HG03565 (cell line): ENCODE results near the gene BNC2.

ENCODE experiments used
- ATAC-seq: cut with Tn5 transposase; IDR thresholded peaks from one replicate; pipeline ENCODE4 v1.9.1; 2021; ENCODE audit warnings: mild to moderate bottlenecking, moderate library complexity; ENCODE audit not compliant: unreplicated experiment

BNC2 gene

DNA sequence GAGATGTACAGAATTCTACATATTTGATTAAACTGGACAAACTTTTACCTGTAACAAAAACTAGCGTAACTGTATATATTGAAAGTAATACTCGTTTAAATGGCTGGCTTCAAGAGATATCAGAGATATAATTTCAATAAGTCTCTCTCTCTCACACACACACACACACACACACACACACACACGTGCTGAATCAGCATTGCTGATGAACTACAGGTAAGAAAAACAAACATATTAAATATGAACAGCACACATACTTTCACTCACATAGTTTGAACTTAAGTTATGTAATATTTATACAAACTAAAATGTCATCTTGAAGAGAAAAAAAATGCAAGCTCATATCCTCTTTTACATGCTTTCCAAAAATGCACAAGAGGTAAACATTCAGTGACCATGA lies 145.4 kb downstream of the BNC2 start:
- ATAC-seq = no peak

DNA sequence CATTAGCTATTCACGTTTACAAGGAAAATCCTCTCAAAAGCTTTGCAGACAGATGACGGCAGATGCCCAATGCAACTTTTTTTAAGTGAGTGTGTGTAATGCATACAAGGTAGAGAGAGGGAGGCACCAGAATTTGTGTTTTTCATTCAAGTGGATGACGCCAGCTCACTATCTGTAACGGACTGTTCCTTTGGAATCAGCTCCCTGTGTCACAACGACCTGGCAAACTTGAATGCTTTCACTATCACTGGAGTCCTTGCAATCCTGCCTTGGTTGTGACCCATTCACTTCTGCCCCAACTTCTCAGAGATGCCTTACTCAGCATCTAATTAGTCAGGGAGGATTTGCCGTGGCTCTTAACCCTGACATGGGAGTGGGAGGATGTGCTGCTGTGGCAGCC lies 148.5 kb downstream of the BNC2 start:
- ATAC-seq = no peak

DNA sequence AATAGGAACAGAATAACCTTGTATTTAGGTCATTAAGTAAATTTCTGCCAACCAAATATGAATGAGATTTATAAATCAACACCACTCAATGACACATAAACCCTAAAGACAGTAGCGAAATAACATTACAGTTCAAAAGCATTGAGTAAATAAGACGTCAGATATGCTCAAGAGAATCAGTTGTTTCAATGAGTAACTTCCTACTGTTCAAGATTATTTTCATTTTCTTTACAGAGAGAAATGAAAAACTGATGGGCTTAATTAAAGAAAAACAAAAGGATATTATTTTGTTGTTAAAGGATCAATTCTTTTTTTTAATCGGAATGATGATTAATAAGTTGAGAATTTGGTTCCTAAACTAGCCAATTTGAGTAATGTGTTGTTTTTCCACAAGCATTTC lies 150.1 kb downstream of the BNC2 start:
- no peak for ATAC-seq

DNA sequence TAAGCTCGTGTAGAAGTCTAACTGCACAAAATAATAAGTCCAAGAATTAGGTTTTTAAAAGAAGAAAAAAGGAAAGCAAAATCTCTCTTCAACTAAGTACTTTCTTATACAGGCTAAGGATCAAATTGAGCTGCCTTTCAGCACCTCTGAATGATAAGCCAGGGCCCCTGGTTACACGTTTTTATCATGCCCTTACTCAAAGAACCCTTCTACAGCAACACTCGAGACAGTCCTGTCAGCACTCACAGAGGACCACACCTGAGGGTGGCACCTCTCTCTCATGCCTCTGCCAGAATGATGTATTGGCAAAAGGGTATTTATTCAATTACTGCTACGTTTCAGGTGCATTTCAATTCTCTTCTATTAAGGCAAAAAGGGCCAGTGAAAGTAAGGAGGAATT lies 150.5 kb downstream of the BNC2 start:
- no peak for ATAC-seq

DNA sequence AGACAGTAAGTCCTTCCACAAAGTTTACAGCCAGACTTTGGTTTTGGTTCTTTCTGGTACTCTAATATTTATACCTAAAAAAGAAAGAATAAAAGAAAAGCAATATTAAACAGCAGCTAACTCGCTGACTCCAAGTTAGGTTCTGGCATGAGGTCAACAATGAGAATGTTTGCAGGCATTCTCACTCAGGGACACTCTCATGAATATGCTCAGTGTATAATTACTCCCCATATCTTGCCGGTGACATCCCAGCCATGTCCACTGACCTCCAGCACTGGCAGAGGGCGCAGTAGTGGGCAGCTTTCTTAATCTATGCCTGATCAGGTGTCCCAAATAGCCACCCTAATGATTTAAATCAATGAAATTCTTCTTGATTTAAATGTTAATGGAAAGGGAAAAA lies 151.5 kb downstream of the BNC2 start:
- no peak for ATAC-seq

DNA sequence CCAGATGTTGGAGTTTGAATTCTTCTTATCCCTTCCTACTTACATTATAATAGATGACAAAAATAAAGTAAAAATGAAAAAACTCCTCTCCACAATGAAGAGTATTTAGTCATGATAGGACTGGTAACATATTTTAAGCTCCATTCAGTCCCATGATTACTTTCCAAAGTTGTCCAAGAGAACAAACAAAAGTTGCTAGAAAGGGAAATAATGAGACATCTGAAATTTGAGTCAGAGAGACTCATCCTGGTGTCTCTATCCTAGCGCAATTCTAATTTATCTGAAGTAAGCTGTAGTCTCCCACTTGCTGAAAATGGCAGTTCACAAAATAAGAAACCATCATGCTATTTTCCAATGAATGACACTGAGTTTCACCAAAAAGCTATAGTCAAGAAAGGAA lies 152.2 kb downstream of the BNC2 start:
- no peak for ATAC-seq

DNA sequence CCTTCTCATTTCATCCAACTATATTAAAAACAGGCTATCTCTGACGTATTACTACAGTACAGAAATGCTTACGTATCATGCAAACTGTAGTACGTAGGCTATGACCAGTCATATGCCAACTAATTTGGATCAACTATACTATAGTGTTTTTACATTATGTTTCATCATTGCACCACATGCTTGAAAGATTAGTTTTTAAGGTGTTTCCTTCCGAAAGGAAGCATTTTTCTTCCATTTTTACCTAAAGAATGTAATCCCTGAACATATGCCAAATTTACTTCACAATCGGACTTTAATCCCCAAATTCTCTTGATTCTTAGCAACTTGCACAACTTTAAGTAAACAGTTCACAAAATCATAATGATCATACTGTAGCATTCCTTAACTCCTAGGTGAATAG lies 153.9 kb downstream of the BNC2 start:
- ATAC-seq = no peak

DNA sequence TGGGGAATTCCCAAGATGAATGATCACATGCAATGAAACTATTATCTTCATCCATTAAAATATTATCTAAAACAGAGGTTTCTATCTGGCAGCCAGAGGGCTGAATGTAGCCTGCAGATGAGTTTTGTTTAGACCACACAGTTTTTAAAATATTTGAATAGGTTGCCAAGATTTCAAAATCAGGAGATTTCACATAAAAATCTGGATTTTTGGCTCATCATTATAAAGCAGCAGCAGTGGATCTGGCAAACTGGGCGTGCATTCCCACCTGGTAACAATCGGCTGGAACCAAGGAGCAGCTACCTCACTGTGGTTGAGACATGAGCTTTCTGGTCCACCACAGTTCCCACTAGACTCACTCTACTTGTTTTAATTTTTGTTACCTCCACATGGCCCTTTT lies 155.1 kb downstream of the BNC2 start:
- ATAC-seq = no peak

DNA sequence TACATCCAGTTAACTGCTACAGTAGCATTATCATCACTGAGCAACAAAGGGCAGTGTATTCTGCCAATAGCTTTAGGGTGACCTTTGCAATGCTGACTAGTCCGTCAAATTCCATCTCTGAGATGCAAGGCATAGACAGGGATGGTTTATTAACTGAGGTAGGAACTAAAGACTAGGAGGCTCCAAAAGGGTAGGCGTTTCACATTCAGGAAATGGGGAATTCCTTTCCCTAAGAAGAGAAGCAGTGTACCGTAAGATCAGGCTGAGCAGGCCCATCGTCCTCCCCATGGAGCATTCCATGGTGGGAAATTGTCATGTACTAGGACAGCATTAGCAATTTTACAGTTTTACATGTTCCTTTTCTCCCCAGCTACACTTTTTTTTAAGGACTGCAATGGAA lies 157.7 kb downstream of the BNC2 start:
- ATAC-seq = no peak

DNA sequence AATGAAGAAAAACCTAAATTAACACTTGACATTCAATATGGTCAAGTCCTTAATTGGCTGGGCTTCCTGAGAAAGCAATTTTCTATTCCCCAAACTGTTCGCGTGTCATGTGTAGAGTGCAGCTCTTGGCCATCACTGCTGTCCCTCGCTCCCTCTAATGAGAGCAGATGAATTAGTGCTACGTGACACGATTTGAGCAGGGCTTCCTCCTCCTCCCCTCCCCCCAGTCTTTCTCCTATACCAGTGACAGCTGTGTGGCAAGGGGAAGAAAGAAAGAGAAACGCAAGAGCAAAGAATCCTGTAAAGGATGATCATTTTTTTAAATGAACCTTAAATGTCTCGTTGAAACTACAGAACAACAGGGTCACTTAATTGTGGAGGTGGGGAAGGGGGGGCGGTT lies 159.6 kb downstream of the BNC2 start:
- ATAC-seq = no peak

DNA sequence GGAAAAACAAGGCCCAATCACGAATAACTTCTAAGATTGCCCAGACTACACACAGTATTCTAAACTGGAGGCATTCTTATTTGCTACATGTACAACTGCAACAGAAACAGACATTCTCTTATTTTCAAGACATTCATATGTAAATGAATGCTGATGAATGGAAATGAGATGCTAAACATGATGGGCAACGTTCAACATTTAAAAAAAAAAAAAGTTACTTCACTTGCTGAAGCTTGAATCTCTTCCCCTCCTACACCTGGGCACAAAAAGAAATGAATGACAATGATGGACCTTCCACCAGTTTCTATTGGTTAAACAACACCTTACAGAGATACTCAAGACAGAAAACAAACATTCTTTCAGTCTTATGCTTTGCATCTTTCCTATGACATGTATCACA lies 160.5 kb downstream of the BNC2 start:
- no peak for ATAC-seq

DNA sequence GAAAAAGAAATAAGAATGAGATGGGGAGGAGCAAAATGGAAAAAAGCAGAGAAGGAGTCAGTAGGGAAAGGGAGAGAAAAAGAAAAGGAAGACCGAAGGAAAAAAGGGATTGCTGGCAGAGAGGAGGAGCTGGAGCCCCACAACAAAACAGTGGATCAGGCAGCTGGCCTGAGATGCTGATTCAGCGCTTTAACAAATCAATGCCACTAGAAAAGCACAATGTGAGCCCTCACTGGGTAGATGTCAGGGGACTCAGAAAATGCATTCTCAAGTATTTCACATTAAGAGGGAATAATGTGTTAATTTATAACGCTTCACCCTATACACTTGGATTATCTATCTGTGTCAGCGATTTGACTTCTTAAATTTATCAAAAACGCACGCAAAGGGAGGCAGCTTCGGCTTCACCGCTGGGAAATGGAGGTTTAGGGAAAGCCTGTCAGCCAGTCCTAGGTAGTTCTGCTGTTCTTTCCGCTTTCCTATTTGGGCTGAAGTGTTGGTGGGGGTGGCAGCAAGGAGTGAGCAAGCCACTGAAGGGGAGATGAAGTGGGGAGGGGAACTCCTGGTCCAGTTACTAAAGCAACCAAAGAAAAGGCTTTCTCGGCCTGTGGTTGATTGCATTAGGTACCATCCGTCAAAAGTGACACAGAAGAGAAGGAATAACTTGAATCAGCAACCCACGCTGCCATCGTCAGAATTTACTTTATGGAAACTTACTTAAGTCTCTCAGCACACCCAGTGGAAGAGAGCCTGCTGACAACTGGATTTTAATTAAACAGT lies 161.6 kb downstream of the BNC2 start:
- no peak for ATAC-seq

DNA sequence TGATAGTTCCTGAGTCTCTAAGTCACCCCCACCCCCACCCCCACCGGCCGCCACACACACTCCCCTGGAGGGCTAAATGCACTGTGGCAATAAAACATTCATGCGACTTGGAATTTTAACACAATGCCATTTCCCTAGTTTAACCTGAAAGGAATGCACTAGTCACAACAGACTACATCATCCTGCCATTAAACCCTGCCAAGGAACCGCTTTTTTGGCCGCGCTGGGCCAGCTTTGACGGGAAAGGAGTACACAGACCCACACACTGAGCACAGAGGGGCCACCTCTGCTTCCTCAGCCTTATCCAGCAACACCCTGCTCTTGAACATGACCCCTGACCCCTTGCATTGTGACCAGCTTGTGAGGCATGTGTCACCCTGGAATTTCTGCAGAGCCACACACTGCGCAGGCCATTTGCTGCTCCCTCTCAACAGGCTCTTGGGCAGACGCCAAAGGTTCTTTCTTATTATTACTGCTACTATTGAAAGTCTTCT lies 165.3 kb downstream of the BNC2 start:
- no peak for ATAC-seq

DNA sequence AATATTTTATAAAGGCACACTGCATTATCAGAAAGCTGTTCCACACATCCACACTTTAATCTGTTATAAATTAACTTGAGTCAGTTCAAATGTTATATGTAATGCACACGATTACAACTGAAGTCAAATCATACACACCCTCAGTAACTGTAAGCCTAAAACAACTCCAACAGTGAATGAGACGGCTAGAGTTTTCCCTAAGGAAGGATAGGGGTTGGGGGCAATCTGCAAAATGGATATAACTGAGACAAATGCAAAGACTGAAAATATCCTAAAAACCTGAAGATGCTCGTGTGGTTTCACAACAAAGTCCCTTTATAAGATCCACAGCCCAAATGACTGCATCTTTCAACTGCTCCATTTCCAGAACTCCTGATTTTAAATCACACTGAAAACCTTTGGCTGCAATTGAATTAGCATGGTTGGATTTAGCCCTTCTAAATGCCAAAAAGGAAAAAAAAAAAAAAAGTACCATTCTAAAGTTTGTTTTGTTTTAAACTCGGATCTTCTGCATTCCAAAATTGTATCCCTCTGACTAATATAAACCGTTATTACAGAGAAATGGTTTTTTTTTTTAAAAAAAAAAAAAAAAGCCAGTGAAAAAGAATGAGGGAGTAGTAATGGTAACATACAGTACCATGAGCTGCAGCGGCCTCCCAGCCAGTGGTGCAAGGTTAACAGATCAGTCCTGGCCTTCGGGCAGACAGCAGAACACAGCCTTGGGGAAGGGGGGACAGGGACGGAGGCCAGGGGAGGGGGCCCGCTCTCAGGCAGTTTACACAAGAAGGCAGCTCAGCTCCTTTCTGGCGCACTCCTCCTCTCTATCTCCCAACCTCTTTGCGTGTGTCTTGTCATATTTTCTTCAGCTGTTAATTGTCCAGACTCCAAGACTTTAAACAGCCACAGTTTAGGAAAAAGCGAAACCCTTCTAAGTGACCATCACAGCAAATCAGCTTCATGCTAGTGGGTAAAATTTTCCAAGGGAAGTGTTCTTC lies 166.1 kb downstream of the BNC2 start:
- ATAC-seq = no peak

DNA sequence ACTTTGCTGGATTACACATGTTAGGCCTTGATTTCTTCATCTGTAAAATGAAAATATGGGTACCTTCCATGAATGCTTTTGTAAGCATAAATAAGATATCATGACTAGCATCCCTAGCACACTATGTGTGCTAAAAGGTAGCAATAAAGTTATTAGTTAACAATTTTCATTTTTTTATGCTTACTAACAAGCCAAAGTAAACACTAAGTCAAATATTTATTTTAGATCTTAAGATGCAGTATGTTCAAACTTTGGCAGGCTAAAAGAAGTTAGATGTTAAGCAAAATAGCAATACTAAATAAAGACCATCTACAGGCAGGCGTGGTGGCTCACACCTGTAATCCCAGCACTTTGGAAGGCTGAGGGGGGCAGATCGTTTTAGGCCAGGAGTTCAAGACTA lies 169.1 kb downstream of the BNC2 start:
- no peak for ATAC-seq

DNA sequence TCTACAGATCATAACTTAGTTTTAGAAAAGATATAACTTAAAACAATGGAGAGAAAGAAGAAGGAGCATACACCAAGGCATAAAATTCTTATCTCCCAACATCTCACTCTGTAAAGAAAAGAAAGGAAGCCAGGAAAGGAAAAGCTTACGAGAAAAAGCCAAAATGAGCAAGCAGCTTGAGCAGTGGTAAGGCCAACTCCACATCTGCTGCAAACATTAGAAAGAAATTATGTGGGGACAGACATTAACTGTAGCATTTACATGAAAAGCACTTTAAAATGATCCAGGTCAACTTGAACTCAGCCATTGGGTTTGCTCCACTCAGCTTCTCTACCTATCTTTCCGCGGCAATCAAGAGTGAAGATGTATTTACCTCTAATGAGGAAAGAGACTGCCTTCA lies 176.9 kb downstream of the BNC2 start:
- no peak for ATAC-seq

DNA sequence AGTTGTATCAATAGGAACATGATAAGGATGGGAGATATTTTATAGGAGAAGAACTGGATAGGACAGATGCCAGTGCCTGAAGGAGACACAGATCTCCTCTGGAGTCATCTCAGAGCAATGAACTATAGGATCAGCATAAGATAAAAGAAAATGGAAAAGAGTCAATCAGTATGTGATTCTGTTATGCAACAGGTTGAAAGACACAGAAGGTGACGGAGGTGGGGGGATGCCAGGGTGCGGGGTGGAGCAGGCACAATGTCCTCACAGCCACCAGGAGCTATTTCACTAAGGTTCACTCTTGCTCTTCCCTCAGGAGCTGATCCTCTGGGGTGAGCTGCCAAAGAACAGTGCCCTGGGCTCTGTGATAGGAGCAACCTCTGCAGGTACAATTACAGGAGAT lies 179.8 kb downstream of the BNC2 start:
- no peak for ATAC-seq

DNA sequence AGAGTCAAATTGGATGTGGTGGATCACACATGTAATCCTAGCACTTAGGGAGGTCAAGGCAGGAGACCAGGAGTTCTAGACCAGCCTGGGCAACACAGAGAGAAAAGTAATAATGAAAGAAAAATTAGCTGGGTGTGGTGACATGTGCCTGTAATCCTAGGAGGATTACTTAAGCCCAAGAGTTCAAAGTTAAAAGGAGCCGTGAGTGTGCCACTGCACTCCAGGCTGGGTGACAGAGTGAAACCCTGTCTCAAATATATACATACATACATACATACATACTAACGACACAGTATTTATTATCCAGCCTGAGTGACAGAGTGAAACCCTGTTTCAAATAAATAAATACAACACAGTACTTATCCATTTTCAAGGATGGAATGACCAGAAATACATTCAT lies 180.3 kb downstream of the BNC2 start:
- no peak for ATAC-seq

DNA sequence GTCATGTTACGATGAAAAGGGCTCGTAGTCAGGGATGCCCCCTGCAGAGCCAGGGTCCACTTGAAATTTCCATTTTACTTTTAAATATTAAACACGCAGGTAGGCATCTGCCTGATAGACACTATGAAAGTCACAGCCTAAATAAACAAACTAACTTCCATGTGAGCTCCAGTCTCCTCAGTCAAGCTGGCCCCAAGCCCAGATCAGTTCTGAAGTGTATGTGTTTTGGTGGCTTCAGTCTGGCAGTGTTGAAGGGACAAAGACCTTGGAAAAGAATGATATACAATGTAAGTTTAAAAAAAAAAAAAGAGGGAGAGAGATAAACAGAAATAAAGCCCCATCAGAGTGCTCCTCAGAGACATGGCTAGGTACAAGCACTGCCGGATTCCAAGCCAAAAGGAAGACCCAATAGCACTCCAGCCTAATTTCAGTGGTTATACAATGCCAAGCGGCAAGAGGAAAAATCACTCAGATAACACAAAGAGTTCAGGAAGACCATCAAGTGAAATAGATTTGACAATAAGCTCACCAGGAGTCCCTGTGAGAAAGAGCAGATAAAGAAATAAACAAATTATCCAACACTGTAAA lies 181.0 kb downstream of the BNC2 start:
- no peak for ATAC-seq

DNA sequence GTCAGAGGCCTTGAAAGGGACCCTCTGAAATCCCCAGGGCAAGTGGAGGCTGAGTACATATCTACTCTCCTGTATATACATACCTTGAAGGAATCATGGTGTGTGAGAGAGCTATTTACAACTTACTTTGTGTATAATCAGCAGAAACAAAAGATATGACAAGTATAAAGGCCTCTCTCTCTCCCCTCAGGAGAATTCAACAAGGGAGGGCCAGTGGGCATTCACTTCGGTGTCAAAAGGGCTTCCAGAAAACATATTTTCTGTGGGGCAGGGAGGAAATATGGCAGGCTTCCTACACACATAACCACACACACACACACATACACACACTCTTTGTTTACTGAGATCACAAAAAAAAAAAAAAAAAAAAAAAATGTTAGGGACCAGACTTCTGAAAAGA lies 181.7 kb downstream of the BNC2 start:
- ATAC-seq = no peak

DNA sequence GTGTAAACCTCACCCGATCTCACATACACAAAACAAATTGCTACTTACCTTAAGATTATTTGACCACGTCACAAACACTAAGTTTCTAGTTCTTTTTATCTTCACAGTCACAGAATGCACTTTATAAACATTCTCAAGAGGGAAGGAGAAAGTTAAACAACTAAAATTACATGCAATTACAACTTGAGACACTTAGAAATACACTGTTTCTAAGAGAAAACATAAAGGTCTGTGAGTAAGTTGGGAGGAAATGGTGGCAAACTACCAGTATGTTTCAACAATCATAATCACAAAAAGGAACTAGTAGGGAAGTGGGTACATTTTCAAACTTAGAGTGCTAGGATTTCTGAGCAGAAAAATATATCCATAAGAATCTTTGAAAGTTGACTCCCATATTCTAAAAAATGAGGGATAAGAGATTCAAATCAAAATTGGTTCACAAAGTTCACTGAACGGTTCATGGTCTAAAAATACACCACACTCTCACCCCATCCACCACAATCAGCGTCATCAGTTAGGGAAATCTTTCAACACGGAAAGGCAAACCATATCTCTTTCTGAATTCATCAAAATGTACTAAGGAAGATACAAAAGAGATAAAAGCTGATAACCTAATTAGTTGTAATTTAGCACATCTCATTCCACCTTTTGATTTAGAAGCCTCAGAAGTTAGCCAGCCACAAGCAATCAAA lies 182.6 kb downstream of the BNC2 start:
- no peak for ATAC-seq
